GM18909 (cell line): ENCODE data around the gene MARK1.

ENCODE experiments used
- ATAC-seq: cut with Tn5 transposase; IDR thresholded peaks from one replicate; pipeline ENCODE4 v1.9.1; 2021; ENCODE audit warnings: mild to moderate bottlenecking; ENCODE audit not compliant: unreplicated experiment, poor library complexity

MARK1 gene

GRCh38 chr1:220527908-220528678 is at the start of gene MARK1:
TSS of gene MARK1 (plus strand) at chr1:220528136. CDS start at chr1:220528823, 687 bp downstream.
- peak; percentile 73 for ATAC-seq

GRCh38 chr1:220483700-220484099 is 44.2 kb upstream of the MARK1 start:
- ATAC-seq: no peak

GRCh38 chr1:220484135-220484534 is 43.8 kb upstream of the MARK1 start:
- ATAC-seq: no peak

- ATAC-seq: no peak
Measured at GRCh38 chr1:220485131-220485530, 42.8 kb upstream of the MARK1 start.

GRCh38 chr1:220485791-220486190 is 42.1 kb upstream of the MARK1 start:
- ATAC-seq: no peak

- no peak for ATAC-seq
Measured at GRCh38 chr1:220487297-220487820, 40.6 kb upstream of the MARK1 start.

- ATAC-seq: no peak
Measured at GRCh38 chr1:220491891-220492290, 36.0 kb upstream of the MARK1 start.

- no peak for ATAC-seq
Measured at GRCh38 chr1:220497220-220497947, 30.6 kb upstream of the MARK1 start.

GRCh38 chr1:220498188-220498587 is 29.7 kb upstream of the MARK1 start:
- no peak for ATAC-seq

- ATAC-seq: no peak
Measured at GRCh38 chr1:220500372-220500771, 27.6 kb upstream of the MARK1 start.

- ATAC-seq: no peak
Measured at GRCh38 chr1:220504329-220504728, 23.6 kb upstream of the MARK1 start.

GRCh38 chr1:220507085-220507484 is 20.9 kb upstream of the MARK1 start:
- ATAC-seq: no peak

- ATAC-seq: no peak
Measured at GRCh38 chr1:220511179-220511578, 16.8 kb upstream of the MARK1 start.

- no peak for ATAC-seq
Measured at GRCh38 chr1:220511785-220512184, 16.2 kb upstream of the MARK1 start.

GRCh38 chr1:220513834-220514233 is 14.1 kb upstream of the MARK1 start:
- ATAC-seq: no peak

- ATAC-seq: no peak
Measured at GRCh38 chr1:220514256-220514655, 13.7 kb upstream of the MARK1 start.

- ATAC-seq: no peak
Measured at GRCh38 chr1:220516014-220516721, 11.8 kb upstream of the MARK1 start.

- no peak for ATAC-seq
Measured at GRCh38 chr1:220516722-220517042, 11.3 kb upstream of the MARK1 start.

GRCh38 chr1:220521778-220522177 is 6.2 kb upstream of the MARK1 start:
- no peak for ATAC-seq

- no peak for ATAC-seq
Measured at GRCh38 chr1:220526294-220526693, 1.6 kb upstream of the MARK1 start.

GRCh38 chr1:220527279-220527907 is 543 bp upstream of the MARK1 start:
- no peak for ATAC-seq
